Measurements from ENCODE around the gene DMWD.
"Not testable (repeated sequence)": the region's sequence is repeated elsewhere in the genome, so short reads cannot be mapped to it uniquely, and the experiment has no call there.

The DMWD gene

DNA sequence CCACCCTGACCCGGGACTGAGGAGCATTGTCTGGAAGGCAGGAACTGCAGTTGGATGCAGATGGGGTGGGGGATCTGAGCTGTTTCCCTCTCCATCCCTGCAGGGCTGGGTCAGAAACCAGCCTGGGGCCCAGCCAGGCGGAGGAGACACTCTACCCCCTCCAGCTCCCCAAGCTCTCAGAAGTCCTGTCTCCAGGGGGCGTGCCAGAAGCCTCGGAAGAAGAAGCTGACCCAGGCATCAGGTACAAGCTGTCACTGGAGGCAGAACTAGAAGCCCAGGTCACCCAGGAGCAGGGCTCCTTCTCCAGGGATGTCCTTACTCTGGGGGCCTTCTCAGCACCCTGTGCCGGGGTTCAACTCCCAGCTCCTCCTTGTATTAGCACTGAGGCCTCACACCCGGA lies 39.1 kb downstream of the DMWD start:
- no peak overlapping the region for H3K27ac ChIP-seq

DNA sequence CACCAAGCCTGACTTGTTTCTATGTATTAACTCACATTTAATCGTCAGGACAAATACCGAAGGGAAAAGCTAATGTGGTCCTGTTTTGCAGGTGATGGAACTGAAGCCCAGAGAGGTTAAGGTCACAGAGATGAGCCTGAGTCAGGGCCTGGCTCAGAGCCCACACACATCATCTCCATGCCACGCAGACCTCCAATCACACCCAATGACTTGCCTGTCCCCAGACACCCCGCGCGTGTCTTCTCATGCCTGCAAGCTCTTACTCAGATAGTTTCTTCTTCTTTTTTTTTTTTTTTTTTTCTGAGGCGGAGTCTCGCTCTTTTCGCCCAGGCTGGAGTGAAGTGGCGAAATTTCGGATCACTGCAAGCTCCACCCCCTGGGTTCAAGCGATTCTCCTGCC lies 40.0 kb downstream of the DMWD start:
- H3K27ac ChIP-seq: no peak overlapping the region
- TF ChIP-seq, protein P1, sequence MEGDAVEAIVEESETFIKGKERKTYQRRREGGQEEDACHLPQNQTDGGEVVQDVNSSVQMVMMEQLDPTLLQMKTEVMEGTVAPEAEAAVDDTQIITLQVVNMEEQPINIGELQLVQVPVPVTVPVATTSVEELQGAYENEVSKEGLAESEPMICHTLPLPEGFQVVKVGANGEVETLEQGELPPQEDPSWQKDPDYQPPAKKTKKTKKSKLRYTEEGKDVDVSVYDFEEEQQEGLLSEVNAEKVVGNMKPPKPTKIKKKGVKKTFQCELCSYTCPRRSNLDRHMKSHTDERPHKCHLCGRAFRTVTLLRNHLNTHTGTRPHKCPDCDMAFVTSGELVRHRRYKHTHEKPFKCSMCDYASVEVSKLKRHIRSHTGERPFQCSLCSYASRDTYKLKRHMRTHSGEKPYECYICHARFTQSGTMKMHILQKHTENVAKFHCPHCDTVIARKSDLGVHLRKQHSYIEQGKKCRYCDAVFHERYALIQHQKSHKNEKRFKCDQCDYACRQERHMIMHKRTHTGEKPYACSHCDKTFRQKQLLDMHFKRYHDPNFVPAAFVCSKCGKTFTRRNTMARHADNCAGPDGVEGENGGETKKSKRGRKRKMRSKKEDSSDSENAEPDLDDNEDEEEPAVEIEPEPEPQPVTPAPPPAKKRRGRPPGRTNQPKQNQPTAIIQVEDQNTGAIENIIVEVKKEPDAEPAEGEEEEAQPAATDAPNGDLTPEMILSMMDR (conservative IDR thresholded peaks at IDR 0.05): no peak
- TF ChIP-seq ZFX (IDR thresholded peaks at IDR 0.05): no peak

More for the DNA sequence above, 39.1 kb downstream of the DMWD start:
- no peak for TF ChIP-seq ZFX (IDR thresholded peaks at IDR 0.05)
- TF ChIP-seq, protein P1 (conservative IDR thresholded peaks at IDR 0.05): no peak

DNA sequence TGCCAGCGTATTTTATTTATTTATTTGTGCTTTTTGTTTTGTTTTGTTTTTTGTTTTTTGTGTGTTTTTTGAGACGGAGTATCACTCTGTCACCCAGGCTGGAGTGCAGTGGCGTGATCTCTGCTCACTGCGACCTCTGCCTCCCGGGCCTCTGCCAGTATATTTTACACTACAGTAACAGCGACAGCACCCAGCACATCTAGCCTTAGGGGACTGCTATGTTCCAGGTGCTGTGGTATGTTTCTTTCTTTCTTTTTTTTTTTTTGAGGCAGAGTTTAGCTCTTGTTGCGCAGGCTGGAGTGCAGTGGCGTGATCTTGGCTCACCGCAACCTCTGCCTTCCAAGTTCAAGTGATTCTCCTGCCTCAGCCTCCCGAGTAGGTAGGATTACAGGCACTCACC lies 41.2 kb downstream of the DMWD start:
- H3K27ac ChIP-seq: not testable (repeated sequence)

DNA sequence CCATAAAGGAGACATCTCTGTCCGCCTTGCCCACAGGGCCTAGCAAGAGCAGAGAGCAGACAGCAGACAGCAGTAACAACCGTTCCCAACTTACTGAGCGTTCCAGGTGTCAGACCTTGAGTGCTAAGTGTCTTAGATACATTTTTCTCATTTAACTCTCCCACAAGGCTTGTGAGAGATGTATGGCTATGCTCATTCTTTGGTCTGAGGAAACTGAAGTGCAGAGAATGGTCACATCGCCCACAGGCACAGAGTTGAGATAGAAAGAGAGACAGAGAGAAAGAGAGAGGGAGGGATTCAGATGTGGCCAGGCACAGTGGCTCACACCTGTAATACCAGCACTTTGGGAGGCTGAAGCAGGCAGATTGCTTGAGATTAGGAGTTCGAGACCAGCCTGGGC lies 45.1 kb downstream of the DMWD start:
- TF ChIP-seq, protein P1 (conservative IDR thresholded peaks at IDR 0.05): no peak
- TF ChIP-seq ZFX (IDR thresholded peaks at IDR 0.05): no peak
- no peak overlapping the region for H3K27ac ChIP-seq

DNA sequence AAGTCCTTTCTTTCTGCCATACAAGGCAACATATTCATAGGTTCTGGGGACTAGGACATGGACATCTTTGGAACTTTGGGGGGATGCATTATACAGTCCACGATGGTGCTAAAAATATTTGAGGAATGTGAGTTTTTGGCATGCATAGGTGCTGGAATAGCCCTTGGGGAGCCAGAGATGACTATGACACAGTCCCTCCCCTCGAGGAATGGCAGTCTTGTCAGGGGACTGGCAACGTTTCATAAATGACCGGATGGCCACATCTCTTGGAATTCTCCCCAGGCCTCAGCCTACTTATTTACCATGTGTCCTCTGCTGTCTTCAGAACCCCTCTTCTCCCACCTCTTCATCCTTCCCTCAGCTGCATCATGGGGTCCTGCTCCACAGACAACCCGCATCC lies 45.8 kb downstream of the DMWD start:
- H3K27ac ChIP-seq: no peak overlapping the region
- TF ChIP-seq, protein P1 (conservative IDR thresholded peaks at IDR 0.05): no peak
- no peak for TF ChIP-seq ZFX (IDR thresholded peaks at IDR 0.05)

DNA sequence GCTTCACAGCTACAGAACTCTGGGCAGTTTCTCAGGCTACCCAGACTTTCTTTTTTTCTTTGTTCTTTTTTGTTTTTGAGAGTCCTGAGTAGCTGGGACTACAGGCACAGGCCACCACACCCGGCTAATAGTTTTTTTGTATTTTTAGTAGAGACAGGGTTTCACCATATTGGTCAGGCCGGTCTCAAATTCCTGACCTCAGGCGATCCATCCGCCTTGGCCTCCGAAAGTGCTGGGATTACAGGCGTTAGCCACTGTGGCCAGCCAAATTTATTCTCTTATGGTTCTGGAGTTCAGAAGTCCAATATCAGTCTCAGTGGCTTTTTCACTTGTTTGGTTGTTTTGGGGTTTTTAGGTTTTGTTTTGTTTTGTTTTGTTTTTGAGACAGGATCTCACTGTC lies 47.0 kb downstream of the DMWD start:
- no peak overlapping the region for H3K27ac ChIP-seq

DNA sequence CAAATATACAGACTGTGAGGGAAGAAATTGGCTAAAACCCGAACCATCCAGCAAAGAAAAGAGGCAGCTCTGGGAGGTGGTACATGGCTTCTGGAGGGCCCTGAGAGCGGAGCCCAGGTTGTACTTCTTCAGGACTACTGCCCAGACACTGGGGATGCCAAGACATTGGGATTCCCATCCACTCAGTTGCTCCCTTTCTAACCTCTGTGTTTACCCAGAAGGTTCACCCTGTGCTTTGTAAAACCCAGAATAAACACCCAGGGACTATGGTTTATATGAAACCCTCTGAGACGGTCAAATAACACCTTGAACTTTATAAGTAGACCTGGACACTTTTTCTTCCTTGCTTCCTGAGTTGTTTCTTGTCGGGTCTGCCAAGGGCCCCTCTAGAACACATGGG lies 49.7 kb downstream of the DMWD start:
- TF ChIP-seq, protein P1 (conservative IDR thresholded peaks at IDR 0.05): no peak
- no peak for TF ChIP-seq ZFX (IDR thresholded peaks at IDR 0.05)
- H3K27ac ChIP-seq: peak overlapping the region; percentile 95

More for the DNA sequence above, 47.0 kb downstream of the DMWD start:
- TF ChIP-seq ZFX (IDR thresholded peaks at IDR 0.05): no peak
- TF ChIP-seq, protein P1 (conservative IDR thresholded peaks at IDR 0.05): no peak

Measured in C4-2B (cell line).